ENCODE data around the gene SFXN4.

- no peak for TF ChIP-seq EZH2phosphoT487 (IDR thresholded peaks at IDR 0.05; ENCODE audit: insufficient read depth, low read depth)
- TF ChIP-seq EZH2 (IDR thresholded peaks at IDR 0.05; ENCODE audit: insufficient read depth, poor library complexity, severe bottlenecking) = no peak
Observed at GRCh38 chr10:119118231-119118630, 47.3 kb downstream of the SFXN4 start.
